CD4-positive, alpha-beta memory T cell (primary cell): Measurements from ENCODE around the gene SLC35B2. TPM values are rescaled to one million over a fixed set of nuclear protein-coding genes. Genes with fewer than 3 reads are reported as not detected.
A peak's percentile ranks its signal among the peaks of the same experiment; 100 is the strongest.

Experiments
- CTCF ChIA-PET: fragments of 350-600 bp; sonication (Branson Sonifier 250); formaldehyde crosslinking; loops from one replicate; lab custom pipeline; 2021; ENCODE audit warnings: inconsistent platforms; ENCODE audit not compliant: partially characterized antibody; lab: Charles Lee
- POLR2A ChIA-PET: fragments of 350-600 bp; sonication (Branson Sonifier 250); formaldehyde crosslinking; loops from one replicate; lab custom pipeline; 2021; ENCODE audit not compliant: partially characterized antibody; lab: Charles Lee
- DNase-seq, 5 donors: peaks; one replicate each; pipeline versions ENCODE4 v3.0.0 to v3.0.0-alpha.2; 2020 to 2022; ENCODE audit warnings: mixed read lengths in 1 of 5
- H3K27ac ChIP-seq: one replicate; pipeline ENCODE4 v1.7.0; 2013; ENCODE audit warnings: low read depth, low read length
- H3K27me3 ChIP-seq: 2 replicates; pipeline ENCODE4 v1.7.0; 2013; ENCODE audit warnings: mild to moderate bottlenecking, low read length, moderate library complexity; ENCODE audit not compliant: insufficient read depth
- H3K36me3 ChIP-seq: 2 replicates; pipeline ENCODE4 v1.7.0; 2013; ENCODE audit warnings: mild to moderate bottlenecking, low read length, moderate library complexity; ENCODE audit not compliant: insufficient read depth
- H3K4me1 ChIP-seq: 2 replicates; pipeline ENCODE4 v1.7.0; 2013; ENCODE audit warnings: mild to moderate bottlenecking, low read length, moderate library complexity; ENCODE audit not compliant: insufficient read depth
- H3K4me3 ChIP-seq, 2 donors: one replicate each; pipeline ENCODE4 v1.7.0; 2013; ENCODE audit warnings: low read length in 2 of 2, mild to moderate bottlenecking in 1 of 2
- H3K9me3 ChIP-seq, 2 donors: one replicate each; pipeline ENCODE4 v1.7.0; 2013; ENCODE audit warnings: low read length in 2 of 2, control low read depth in 1 of 2; ENCODE audit not compliant: control insufficient read depth in 1 of 2
- H3K27ac Mint-ChIP-seq, 7 donors: one replicate each; pipeline ENCODE4 v1.8.0; 2020 to 2021; ENCODE audit warnings: mixed read lengths in 7 of 7, mild to moderate bottlenecking in 6 of 7, inconsistent platforms in 3 of 7, moderate library complexity in 3 of 7
- H3K27me3 Mint-ChIP-seq, 2 donors: one replicate each; pipeline ENCODE4 v1.8.0; 2020 to 2021; ENCODE audit warnings: mixed read lengths in 2 of 2
- H3K36me3 Mint-ChIP-seq, 2 donors: one replicate each; pipeline ENCODE4 v1.8.0; 2020 to 2021; ENCODE audit warnings: mixed read lengths in 2 of 2, inconsistent platforms in 1 of 2, mild to moderate bottlenecking in 1 of 2
- H3K4me1 Mint-ChIP-seq, 4 donors: one replicate each; pipeline ENCODE4 v1.8.0; 2020 to 2021; ENCODE audit warnings: mixed read lengths in 4 of 4, mild to moderate bottlenecking in 1 of 4
- H3K4me3 Mint-ChIP-seq, 8 donors: one replicate each; pipeline ENCODE4 v1.8.0; 2020 to 2021; ENCODE audit warnings: mixed read lengths in 8 of 8, mild to moderate bottlenecking in 7 of 8, moderate library complexity in 6 of 8, inconsistent platforms in 3 of 8
- H3K9me3 Mint-ChIP-seq, 8 donors: one replicate each; pipeline ENCODE4 v1.8.0; 2020 to 2021; ENCODE audit warnings: mixed read lengths in 8 of 8, mild to moderate bottlenecking in 5 of 8, inconsistent platforms in 3 of 8, moderate library complexity in 1 of 8
- intact Hi-C: fragments of 100-400 bp; cut with micrococcal nuclease; formaldehyde crosslinking; loops from one replicate; pipeline ENCODE4 v1.15.1; 2023
- polyA plus RNA-seq, 2 donors: library from polyadenylated mRNA; unstranded; fragments of 300-500 nt; fragmentation: Illumina TruSeq; gene quantifications; one replicate each; pipeline ENCODE4 v1.2.3, GENCODE V29; 2021
- total RNA-seq, 2 experiments: library from RNA; stranded (reverse); gene quantifications; one replicate each; pipeline ENCODE4 v1.2.3, GENCODE V29; 2021

SLC35B2 gene
- total and polyA plus RNA-seq, 4 experiments from 2014 or later, result 20.7 to 65.3 (median 31.2) TPM

- Histone ChIP-seq H3K9me3 (no peaks in the 10 kb centered on the region), H3K27ac (no peak within 1 kb of the TSS), H3K4me1 (peaks cover 29% of the 10 kb centered on the region), H3K4me3 (peak within 1 kb of the TSS in 1 of 2 donors; percentile 69), H3K27me3 (no peaks in the 10 kb centered on the region), H3K36me3 (no peaks in the 10 kb centered on the region)
- intact Hi-C loops, result loop anchor here (1.0 to 2.0 kb wide), 3 partner anchors 14 to 33 kb away; partner anchors contain the start of gene SLC35B2
- no peaks in the 10 kb centered on the region for H3K36me3 Mint-ChIP-seq
- H3K4me3 Mint-ChIP-seq, result peak within 1 kb of the TSS; percentile 82 to 93 (median 85)
- ChIA-PET CTCF (interaction anchor here (0.9 to 6.8 kb wide), 8 partner anchors 12 to 118 kb away, joined by 3 to 84 read pairs (median 8); partner anchors contain the start of genes HSP90AB1 and SLC35B2), POLR2A (interaction anchor here (0.9 to 5.3 kb wide), 5 partner anchors 14 to 32 kb away, joined by 3 to 72 read pairs (median 16); partner anchors contain the start of genes HSP90AB1 and SLC35B2)
- DNase-seq, result peak; percentile 76 to 83 (median 78)
- no peaks in the 10 kb centered on the region for H3K9me3 Mint-ChIP-seq
- H3K27ac Mint-ChIP-seq, result peak within 1 kb of the TSS; percentile 37 to 86 (median 70)
- H3K27me3 Mint-ChIP-seq, result peaks cover 2 to 5% of the 10 kb centered on the region in 2 donors
- H3K4me1 Mint-ChIP-seq, result peaks cover 7 to 32% (median 20%) of the 10 kb centered on the region in 4 donors
Measured at GRCh38 chr6:44223319-44224028, 33.9 kb downstream of the SLC35B2 start, which contains the start of gene SLC29A1. Gene SLC29A1, plus strand, starts transcription at chr6:44223595. Its CDS starts 3,719 bp downstream, at chr6:44227314.

- H3K4me1 ChIP-seq, result peaks cover 29% of the 10 kb centered on the region
Measured at GRCh38 chr6:44222486-44223318, 34.6 kb downstream of the SLC35B2 start.

DNA sequence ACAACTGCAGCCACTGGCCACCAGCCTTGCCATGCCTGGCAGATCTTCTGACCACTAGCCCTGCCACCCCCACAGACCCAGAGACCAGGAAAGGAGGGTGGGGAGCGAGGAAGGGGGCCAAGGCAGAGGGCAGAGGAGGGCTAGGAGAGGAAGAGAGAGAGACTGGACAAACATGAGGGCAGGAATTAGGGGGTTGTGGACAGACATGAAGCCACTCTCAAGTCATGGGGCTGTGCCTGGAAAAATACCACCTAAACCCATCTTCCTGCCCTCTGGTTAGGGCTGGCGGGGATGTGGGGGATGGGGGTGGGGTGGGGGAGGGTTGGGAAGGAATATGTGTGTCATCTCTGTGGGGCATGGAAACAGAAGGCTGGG, 35.4 kb downstream of the SLC35B2 start:
- POLR2A ChIA-PET, result interaction anchor here (1.2 to 5.3 kb wide), 3 partner anchors 20 to 35 kb away, joined by 5 to 72 read pairs (median 9); partner anchors contain the start of genes HSP90AB1 and SLC35B2
- no peaks in the 10 kb centered on the region for H3K36me3 Mint-ChIP-seq
- Histone ChIP-seq H3K9me3 (no peaks in the 10 kb centered on the region), H3K4me3 (no peak overlapping the region), H3K27ac (no peak overlapping the region), H3K36me3 (no peaks in the 10 kb centered on the region), H3K27me3 (no peaks in the 10 kb centered on the region), H3K4me1 (peaks cover 29% of the 10 kb centered on the region)
- no peaks in the 10 kb centered on the region for H3K9me3 Mint-ChIP-seq
- peak overlapping the region in 2 of 7 donors; percentile 44 to 72 for H3K27ac Mint-ChIP-seq
- H3K27me3 Mint-ChIP-seq, result peaks cover 2 to 7% of the 10 kb centered on the region in 2 donors
- H3K4me3 Mint-ChIP-seq, result peak overlapping the region in 3 of 8 donors; percentile 29 to 68 (median 29)
- peaks cover 7 to 36% (median 21%) of the 10 kb centered on the region in 4 donors for H3K4me1 Mint-ChIP-seq
- DNase-seq, result no peak
- intact Hi-C loops, result loop anchor here (1.0 to 2.0 kb wide), 3 partner anchors 35 to 116 kb away; partner anchors contain the start of genes NFKBIE and SLC35B2
- CTCF ChIA-PET, result interaction anchor here (0.6 to 6.8 kb wide), 19 partner anchors 10 to 759 kb away, joined by 3 to 84 read pairs (median 3); partner anchors contain the start of gene HSP90AB1

More at GRCh38 chr6:44222486-44223318, 34.6 kb downstream of the SLC35B2 start:
- Histone ChIP-seq H3K4me3 (peak overlapping the region in 1 of 2 donors; percentile 69), H3K36me3 (no peaks in the 10 kb centered on the region), H3K9me3 (no peaks in the 10 kb centered on the region), H3K27ac (no peak overlapping the region), H3K27me3 (no peaks in the 10 kb centered on the region)
- no peak for DNase-seq
- Mint-ChIP-seq H3K27ac (peak overlapping the region in 6 of 7 donors; percentile 56 to 86 (median 66)), H3K27me3 (peaks cover 2 to 7% of the 10 kb centered on the region in 2 donors), H3K9me3 (no peaks in the 10 kb centered on the region), H3K4me1 (peaks cover 7 to 36% (median 21%) of the 10 kb centered on the region in 4 donors), H3K36me3 (no peaks in the 10 kb centered on the region), H3K4me3 (peak overlapping the region; percentile 58 to 93 (median 85))
- intact Hi-C loops, result loop anchor here (1.0 to 2.0 kb wide), 3 partner anchors 15 to 34 kb away; partner anchors contain the start of gene SLC35B2
- CTCF ChIA-PET, result interaction anchor here (0.6 to 6.8 kb wide), 11 partner anchors 13 to 759 kb away, joined by 3 to 84 read pairs (median 4); partner anchors contain the start of gene HSP90AB1
- POLR2A ChIA-PET, result interaction anchor here (2.5 to 5.3 kb wide), 4 partner anchors 14 to 33 kb away, joined by 9 to 72 read pairs (median 18); partner anchors contain the start of genes HSP90AB1 and SLC35B2

DNA sequence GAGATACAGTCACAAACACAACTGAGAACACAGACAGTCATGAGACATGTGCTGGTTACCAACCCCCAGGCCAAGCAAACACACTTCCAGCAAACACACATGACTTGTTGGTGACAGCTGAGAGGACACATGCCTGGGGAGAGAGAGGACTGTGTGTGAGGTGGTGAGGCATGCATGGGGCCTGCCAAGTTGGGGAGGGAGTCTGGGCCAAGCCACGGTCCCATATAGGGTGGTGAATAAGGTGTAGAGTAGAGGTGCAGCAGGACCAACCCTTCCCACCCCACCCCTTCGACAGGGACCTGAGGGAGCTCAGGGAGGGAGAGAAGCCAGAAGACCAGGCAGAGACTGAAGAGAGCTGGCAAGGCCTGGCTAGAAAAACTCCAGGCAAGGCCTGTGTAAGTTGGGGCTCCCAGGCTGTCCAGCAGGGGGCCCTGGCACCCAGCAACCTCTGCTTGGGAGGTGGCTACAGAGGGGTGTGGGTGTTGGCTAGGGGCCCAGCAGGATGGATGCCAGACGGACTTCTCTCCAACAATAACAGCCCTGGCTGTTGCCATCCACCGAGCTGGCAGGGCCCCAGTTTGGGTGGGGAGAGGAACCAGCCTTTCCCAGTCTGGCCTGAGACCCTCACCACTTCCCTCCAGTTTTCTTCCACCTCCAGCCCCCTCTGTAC, 35.9 kb downstream of the SLC35B2 start:
- no peaks in the 10 kb centered on the region for H3K36me3 ChIP-seq
- Mint-ChIP-seq H3K27ac (peak overlapping the region in 4 of 7 donors; percentile 44 to 72 (median 56)), H3K27me3 (peaks cover 2 to 7% of the 10 kb centered on the region in 2 donors), H3K4me3 (peak overlapping the region in 4 of 8 donors; percentile 15 to 68 (median 29)), H3K4me1 (peaks cover 7 to 36% (median 21%) of the 10 kb centered on the region in 4 donors), H3K9me3 (no peaks in the 10 kb centered on the region), H3K36me3 (no peaks in the 10 kb centered on the region)
- no peaks in the 10 kb centered on the region for H3K9me3 ChIP-seq
- intact Hi-C loops, result loop anchor here (1.0 kb wide), 2 partner anchors 44 to 117 kb away; partner anchors contain the start of gene NFKBIE
- CTCF ChIA-PET, result interaction anchor here (0.6 to 6.8 kb wide), 16 partner anchors 8 to 654 kb away, joined by 3 to 84 read pairs (median 3); partner anchors contain the start of gene HSP90AB1
- no peaks in the 10 kb centered on the region for H3K27me3 ChIP-seq
- DNase-seq, result peak; percentile 72 to 80 (median 74)
- H3K27ac ChIP-seq, result no peak overlapping the region
- H3K4me1 ChIP-seq, result peaks cover 29% of the 10 kb centered on the region
- POLR2A ChIA-PET, result interaction anchor here (1.2 to 5.3 kb wide), 3 partner anchors 21 to 36 kb away, joined by 5 to 72 read pairs (median 9); partner anchors contain the start of genes HSP90AB1 and SLC35B2
- no peak overlapping the region for H3K4me3 ChIP-seq

GRCh38 chr6:44220913-44221290, 36.4 kb downstream of the SLC35B2 start:
- no peaks in the 10 kb centered on the region for H3K36me3 Mint-ChIP-seq
- Histone ChIP-seq H3K27me3 (no peaks in the 10 kb centered on the region), H3K4me1 (peaks cover 29% of the 10 kb centered on the region), H3K36me3 (no peaks in the 10 kb centered on the region), H3K9me3 (no peaks in the 10 kb centered on the region), H3K27ac (no peak overlapping the region), H3K4me3 (no peak overlapping the region)
- peaks cover 2 to 7% of the 10 kb centered on the region in 2 donors for H3K27me3 Mint-ChIP-seq
- CTCF ChIA-PET, result interaction anchor here (0.8 to 6.8 kb wide), 13 partner anchors 9 to 232 kb away, joined by 3 to 84 read pairs (median 3); partner anchors contain the start of gene HSP90AB1
- peak overlapping the region in 2 of 7 donors; percentile 38 to 65 for H3K27ac Mint-ChIP-seq
- intact Hi-C loops, result loop anchor here (1.0 kb wide), 2 partner anchors 44 to 117 kb away; partner anchors contain the start of gene NFKBIE
- H3K4me1 Mint-ChIP-seq, result peaks cover 7 to 36% (median 21%) of the 10 kb centered on the region in 4 donors
- H3K4me3 Mint-ChIP-seq, result peak overlapping the region in 1 of 8 donors; percentile 68
- POLR2A ChIA-PET, result interaction anchor here (1.2 to 5.3 kb wide), 2 partner anchors 26 to 36 kb away, joined by 5 to 72 read pairs; partner anchors contain the start of genes HSP90AB1 and SLC35B2
- no peak for DNase-seq
- no peaks in the 10 kb centered on the region for H3K9me3 Mint-ChIP-seq
